HG03575 (cell line): ENCODE measurements around the gene IL11RA.

ENCODE experiments used
- ATAC-seq: cut with Tn5 transposase; IDR thresholded peaks from one replicate; pipeline ENCODE4 v1.9.1; 2021; ENCODE audit not compliant: unreplicated experiment, insufficient number of reproducible peaks, low FRiP score; ENCODE audit errors: extremely low read depth

The IL11RA gene

GRCh38 chr9:34675048-34675714 lies 23.2 kb downstream of the IL11RA start:
- ATAC-seq = no peak

- no peak for ATAC-seq
Measured at GRCh38 chr9:34675869-34676268, 23.9 kb downstream of the IL11RA start.

GRCh38 chr9:34684145-34684544 lies 32.2 kb downstream of the IL11RA start:
- ATAC-seq = no peak

GRCh38 chr9:34684816-34685215 lies 32.8 kb downstream of the IL11RA start:
- ATAC-seq = no peak

GRCh38 chr9:34685591-34685990 lies 33.6 kb downstream of the IL11RA start:
- ATAC-seq = no peak

- ATAC-seq = no peak
Measured at GRCh38 chr9:34686231-34686630, 34.2 kb downstream of the IL11RA start.

GRCh38 chr9:34686732-34687131 lies 34.7 kb downstream of the IL11RA start:
- ATAC-seq = no peak

GRCh38 chr9:34687276-34688030 lies 35.5 kb downstream of the IL11RA start:
- no peak for ATAC-seq

GRCh38 chr9:34688329-34689115 lies 36.5 kb downstream of the IL11RA start:
- ATAC-seq = no peak

- no peak for ATAC-seq
Measured at GRCh38 chr9:34689116-34689470, 37.1 kb downstream of the IL11RA start.

- no peak for ATAC-seq
Measured at GRCh38 chr9:34689512-34689911, 37.5 kb downstream of the IL11RA start.

GRCh38 chr9:34690983-34691935 lies 39.3 kb downstream of the IL11RA start, which contains the start of gene CCL19:
Gene CCL19 (minus strand): TSS chr9:34691276. CDS start chr9:34691139, 137 bp downstream.
- ATAC-seq = no peak

- no peak for ATAC-seq
Measured at GRCh38 chr9:34691936-34692315, 39.9 kb downstream of the IL11RA start.

GRCh38 chr9:34693560-34693959 lies 41.6 kb downstream of the IL11RA start:
- no peak for ATAC-seq

- no peak for ATAC-seq
Measured at GRCh38 chr9:34694811-34695210, 42.8 kb downstream of the IL11RA start.

- no peak for ATAC-seq
Measured at GRCh38 chr9:34701023-34701768, 49.2 kb downstream of the IL11RA start.

GRCh38 chr9:34701769-34702736 lies 50.1 kb downstream of the IL11RA start:
- ATAC-seq = no peak
